GM15510 (cell line): ENCODE results near the gene SLFN13.

Experiments
- POLR2A ChIP-seq: IDR thresholded peaks from 3 replicates; pipeline ENCODE4 v1.6.1; 2011; ENCODE audit warnings: borderline replicate concordance; ENCODE audit not compliant: insufficient read length; ENCODE audit errors: extremely low read depth

Gene SLFN13

DNA sequence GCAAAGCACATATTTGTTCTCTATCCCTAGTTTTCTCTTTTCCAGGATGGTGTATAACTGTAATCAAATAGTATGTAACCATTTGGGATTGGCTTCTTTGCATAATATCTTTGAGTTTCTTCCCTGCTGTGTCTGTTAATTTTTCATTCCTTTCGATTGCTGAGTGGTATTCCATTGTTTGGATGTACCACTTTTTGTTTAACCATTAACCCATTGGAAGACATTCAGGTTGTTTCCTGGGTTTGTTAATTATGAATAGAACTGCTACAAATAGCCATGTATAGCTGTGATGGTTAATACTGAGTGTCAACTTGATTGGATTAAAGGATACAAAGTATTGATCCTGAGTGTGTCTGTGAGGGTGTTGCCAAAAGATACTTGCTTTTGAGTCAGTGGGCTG is 4.6 kb upstream of the SLFN13 start:
- TF ChIP-seq POLR2A: no peak

DNA sequence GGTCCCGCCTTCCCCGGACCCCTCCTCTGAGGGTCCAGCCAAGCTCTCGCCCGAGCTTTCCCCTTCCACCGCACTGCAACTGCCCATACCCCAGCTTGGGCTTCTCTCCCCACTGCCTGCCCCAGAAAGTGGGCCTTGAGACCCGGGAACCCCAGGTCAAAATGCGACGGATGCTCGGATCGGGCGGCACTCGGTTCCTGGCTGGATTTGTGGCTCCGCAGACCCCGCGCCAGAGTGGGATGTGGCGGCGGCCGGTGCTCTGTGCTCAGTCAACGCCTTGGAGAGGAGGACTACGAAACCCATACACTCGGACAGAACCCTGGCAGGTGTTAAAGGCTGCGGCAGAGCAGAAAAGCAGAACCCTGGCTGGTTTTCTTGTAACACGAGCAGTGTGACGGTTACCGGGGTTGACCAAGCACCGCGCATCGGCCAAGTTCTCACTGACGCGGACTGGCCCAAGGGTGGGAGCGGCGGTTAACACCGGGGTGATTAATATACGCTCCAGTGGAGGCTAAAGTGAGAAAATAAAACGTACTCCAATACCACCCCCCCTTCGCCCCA is 885 bp upstream of the SLFN13 start:
- TF ChIP-seq POLR2A: no peak

DNA sequence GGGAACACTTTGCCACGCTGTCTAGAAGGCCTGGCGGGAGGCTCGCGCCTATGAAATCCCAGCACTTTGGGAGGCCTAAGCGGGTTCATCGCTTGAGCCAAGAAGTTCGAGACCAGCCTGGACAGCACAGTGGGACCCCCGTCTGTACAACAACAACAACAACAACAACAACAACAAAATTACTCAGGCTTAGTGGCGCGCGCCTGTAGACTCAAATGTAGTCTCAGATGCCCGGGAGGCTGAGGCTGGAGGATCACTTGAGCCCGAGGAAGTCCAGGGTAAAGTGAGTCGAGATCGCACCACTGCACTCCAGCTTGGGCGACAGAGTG is 297 bp upstream of the SLFN13 start:
- TF ChIP-seq POLR2A: no peak

DNA sequence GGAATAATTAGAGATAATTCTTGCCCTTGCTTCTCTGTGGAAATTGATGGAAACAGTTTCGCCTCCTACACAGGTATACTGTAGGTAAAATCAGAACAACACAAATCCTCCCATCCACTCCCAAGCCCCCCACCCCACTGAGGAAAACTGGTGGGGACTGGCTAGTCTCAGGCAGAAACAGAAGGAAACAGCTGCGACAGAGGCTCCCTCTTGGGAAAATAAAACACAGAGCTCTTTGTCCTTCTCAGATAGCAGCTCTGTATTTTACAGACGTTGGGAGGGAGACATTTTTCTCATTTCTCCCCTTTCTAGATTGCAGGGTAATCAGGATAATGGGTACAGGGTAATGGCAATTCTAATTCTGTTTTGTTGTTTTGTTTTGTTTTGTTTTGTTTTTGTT is 1.1 kb downstream of the SLFN13 start:
- no peak for TF ChIP-seq POLR2A

DNA sequence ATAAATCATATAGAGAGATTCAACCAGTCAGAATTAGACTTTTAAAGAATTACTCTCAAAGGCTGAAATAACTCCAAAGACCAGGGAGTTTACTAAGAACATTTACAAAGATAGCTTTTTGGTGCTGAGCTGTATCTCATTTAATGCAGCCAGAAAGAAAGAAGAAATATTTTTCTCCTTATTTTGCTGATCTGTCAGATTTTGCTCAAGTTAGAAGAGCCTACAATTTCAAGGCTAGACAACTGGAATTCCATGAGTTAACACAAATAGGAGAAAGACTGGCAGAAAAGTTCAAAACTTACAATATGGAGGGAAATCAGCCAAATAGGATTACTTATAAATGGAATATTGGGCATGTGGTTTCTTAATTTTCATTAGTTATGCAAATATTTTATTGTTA is 10.1 kb downstream of the SLFN13 start:
- no peak for TF ChIP-seq POLR2A

DNA sequence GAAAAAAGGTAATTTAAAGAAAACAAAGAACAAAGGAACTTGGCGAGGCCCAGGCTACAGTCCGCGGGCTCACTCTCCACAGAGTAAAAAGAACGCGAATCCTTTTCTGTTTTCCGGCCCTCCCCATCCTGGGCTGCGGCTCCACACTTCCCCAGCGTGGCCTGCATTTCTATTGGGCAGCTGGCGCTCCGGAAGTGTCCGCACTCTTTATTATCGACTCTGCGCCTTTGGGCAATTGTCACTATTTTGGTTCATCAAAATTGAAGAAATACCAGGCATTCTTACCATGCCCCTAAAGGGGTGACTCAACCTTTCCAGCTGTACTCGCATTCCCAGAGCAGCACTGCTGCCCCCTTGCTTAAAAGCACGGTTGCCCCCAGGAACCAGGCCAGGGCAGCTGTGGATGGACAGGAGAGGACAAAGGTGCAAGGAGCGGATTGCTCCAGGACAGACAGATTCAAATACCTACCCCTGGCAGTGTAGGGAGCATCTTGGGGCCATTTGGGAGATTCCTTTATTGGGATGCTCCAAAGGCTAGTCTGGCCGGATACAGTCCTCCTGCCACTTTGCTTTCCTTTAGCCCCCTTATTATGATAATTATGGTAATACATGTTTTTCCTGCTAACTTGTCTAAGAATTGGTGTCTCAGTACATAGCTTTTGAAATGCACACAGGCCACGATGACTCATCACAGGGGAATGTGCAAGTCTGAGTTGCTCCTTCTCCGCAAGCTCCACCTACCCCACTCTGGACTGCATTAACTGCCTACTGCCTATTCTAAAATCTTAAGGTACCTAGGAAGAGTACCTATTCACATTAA is 15.3 kb downstream of the SLFN13 start:
- no peak for TF ChIP-seq POLR2A

DNA sequence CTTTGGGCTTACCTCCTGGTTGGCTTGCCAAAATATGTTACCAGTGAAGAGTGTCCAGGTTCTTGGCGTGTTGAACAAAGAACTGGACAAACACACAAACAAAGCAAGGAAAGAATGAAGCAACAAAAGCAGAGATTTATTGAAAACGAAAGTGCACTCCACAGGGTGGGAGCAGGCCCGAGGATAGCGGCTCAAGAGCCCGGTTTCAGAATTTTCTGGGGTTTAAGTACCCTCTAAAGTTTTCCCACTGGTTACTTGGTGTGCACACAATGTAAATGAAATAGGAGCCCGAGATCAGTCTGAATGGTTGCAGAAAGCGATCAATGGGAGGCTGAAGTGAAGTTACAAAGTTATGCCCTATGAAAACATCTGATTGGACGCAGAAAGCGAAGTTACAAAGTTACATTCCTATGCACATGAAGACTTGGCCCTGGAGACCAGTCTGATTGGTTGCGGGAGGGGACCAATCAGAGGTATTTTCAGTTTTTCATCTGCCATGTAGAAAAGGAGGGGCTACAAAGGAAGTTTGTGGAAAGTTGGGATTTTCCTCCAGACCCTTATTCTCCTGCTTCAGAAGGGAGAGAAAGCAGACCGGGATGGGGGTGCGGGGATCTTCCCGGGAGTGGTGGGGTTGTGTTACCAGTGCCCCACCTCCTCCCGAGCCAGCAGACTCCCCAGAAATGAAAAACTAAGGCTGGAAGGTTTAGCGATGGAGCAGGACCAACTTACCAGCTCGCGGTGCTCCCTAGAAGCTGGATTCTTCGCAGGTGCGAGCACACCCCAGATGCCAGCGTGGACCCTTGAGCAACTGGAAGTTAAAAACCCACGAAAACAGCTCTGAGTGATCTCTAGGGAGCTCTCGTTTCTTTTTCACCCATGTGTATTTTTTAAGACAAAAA is 16.1 kb downstream of the SLFN13 start, which contains the start of gene SLFN12:
TSS of gene SLFN12 (minus strand) at position 325 of the 899 bp plus-strand sequence. CDS start 9,472 bp downstream, outside the sequence.
- peak; percentile 36 for TF ChIP-seq POLR2A

DNA sequence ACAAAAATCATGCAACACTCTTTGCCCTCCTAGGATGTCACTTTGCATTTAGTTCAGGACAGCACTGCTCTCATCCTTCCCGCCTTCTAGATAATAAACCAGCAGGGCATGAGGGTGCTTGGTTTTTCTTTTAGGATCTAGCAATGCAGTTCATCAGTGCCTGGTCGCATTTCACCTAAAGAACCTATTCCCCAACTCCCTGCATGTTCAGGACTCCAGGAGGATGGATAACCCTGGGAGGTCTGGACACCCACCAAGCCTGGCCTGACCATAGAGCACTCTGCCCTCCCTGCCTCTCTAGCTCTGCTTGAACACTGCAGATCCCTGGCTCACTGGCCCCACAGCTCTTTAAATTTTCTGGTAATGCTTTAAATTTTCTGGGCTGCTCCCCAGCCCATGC is 18.9 kb downstream of the SLFN13 start:
- TF ChIP-seq POLR2A: no peak

DNA sequence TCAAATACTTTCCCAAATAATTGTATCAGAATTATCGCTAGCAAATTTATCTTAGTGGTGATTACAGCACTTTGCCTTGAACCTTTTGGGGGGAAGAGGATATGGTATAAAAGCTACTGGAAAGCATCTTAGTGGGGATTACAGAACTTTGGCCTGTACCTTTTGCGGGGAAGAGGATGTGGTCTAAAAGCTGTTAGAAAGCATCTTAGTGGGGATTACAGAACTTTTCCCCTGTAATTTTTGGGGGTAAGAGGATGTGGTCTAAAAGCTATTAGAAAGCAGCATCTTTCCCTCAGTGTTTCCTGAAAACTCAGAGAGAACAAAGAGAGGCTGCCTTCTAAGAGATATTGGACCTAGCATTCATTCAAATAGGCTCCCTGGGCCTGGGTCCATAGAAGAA is 20.3 kb downstream of the SLFN13 start:
- no peak for TF ChIP-seq POLR2A

DNA sequence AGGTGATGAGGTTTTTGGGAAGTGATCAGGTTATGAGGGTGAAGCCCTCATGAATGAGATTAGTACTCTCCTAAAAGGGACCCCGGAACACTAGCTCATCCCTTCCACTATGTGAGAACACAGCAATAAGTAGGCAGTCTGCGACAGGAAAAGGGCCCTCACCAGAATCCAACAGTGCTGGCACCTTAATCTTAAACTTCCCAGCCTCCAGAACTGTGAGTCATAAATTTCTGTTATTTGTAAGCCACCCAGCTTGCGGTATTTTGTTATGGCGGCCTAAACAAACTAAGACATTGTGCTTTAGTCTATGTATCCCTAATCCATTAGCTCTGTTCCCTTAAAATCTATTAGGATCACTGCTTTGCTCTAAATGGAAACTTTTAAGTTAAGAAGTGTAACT is 24.8 kb downstream of the SLFN13 start:
- TF ChIP-seq POLR2A: no peak

DNA sequence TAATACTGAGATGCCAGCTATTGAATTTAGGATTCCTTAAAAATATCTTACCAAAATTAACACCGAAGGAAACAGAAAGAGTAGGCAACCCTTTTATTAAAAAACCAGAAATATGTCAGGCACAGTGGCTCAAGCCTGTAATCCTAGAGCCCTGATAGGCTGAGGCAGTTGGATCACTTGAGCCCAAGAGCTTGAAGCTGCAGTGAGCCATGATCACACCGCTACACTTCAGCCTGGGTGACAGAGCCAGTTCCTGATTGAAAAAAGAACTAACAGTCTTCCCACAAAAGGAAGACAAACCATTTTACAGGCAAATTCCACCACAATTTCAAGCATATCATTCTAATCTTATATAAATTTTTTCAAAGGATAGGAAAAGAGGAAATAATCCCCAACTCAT is 31.9 kb downstream of the SLFN13 start:
- no peak for TF ChIP-seq POLR2A

DNA sequence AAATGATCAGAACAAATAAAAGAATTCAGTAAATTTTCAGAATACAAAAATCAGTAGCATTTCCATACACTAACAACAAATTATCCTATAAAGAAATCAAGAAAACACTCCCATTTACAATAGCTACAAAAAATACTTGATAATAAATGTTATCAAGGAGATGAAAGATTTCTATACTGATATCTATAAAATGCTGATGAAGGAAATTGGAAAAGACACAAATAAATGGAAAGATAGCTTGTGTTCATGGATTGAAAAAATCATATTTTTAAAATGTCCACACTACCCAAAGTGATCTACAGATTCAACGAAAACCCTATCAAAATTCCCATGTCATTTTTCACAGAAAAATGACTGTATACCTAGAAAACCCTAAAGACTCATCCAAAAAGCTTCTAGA is 34.3 kb downstream of the SLFN13 start:
- no peak for TF ChIP-seq POLR2A

DNA sequence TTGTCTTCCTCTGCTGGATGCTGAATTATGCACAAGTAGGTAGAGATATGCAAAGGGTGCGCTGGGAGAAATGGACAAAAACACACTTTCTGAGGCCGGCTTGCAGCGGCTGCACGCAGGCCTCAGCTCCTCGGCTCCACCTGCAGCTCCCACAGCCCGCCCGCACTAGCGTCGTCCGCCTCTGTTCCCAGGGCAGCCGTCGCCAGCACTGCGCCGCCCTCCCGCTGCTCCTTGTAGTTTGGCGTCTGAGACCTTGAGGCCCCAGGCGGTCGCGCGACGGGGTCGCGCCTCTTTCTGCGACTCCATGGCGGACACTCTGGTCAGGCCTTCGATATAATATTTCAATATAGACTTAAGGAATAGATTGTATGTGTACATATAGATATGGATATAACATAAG is 41.0 kb downstream of the SLFN13 start:
- TF ChIP-seq POLR2A: no peak

DNA sequence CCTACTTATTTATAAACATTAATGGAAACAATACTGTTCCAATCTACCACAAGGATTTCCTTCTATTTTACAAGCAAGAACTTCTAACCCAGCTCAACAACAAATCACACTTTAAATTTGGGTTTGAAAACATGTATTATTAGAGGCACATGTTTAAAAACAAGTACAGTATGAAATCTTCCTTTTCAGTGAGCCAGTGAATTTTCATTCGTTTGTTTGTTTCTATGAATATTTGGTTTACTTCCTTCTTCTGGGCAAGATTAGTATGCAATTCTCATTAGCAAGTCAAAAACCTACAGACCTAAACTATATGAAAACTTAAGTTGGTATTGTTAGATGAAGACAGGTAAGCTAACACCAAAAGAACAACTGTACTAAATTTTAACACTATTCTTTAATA is 42.0 kb downstream of the SLFN13 start:
- no peak for TF ChIP-seq POLR2A

DNA sequence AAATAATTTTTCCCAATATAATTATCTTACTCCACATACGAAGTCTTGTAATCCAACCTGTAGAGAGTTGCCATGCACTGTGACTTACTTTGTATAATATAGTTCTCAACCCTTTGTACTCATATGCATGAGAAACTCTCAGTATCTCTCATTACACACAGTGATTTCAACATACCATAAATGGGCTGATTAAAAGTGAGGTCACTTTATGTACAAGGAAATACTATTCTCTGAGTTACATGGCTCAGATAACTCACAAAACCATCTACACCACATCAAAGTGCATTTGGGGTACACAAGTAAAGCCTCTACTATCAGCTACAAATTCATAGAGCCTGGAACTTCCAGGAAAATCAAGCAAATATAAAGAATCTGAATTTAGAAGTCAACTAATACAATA is 44.2 kb downstream of the SLFN13 start:
- TF ChIP-seq POLR2A: no peak

DNA sequence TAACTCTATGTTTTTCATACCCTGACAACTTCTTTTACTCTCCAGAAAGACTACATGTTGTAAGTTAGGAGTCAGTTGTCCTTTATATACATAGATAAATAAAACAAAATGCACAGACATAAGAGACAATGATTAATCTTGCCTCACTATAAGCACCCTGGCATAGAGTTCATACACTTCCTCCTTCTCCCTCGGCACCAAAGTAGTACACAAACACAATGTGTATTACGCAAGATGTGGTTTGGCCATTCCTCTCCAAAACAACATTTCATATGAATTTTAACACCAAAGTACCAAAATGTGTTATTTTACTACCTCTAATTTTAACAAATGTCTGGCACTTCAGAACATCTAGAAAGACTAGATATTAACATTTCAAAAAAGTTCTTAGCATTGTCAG is 57.9 kb downstream of the SLFN13 start:
- no peak for TF ChIP-seq POLR2A

DNA sequence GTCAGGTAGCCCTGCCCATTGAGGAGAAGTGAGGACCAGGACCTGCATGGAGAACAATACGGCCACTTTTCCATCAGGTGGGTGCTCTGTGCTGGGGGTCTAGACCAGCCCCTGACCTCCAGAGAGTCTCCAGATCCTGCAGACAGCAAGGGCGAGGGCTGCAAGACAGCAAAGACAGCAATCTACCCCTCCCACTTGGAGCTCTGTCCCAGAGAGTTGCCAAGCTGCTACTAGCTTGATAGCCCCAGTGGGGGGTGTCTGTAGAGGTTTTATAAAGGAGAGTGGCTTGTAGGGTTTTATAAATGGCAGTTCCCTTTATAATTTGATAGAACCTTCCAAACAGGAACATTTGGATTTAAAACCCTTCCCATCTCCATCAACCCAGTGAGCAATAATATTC is 58.4 kb downstream of the SLFN13 start:
- TF ChIP-seq POLR2A: no peak

DNA sequence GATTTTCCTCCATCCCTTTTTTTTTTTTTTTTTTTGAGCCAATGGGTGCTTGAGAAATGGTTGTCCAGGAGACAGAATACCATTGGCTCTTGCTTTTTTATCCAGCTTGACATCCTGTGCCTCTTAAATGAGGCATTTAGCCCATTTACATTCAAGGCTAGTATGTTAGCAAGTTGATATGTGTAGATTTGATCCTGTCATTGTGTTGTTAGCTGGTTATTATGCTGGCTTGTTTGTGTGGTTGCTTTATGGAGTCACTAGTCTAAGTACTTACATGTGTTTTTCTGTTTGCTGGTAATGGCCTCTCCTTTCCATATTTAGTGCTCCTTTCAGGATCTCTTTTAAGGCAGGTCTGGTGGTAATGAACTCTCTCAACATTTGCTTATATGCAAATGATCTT is 61.1 kb downstream of the SLFN13 start:
- no peak for TF ChIP-seq POLR2A
